ENCODE data around the gene ADAM19.

GRCh38 chr5:157505496-157505895 lies 70.1 kb downstream of the ADAM19 start:
- no peak for TF ChIP-seq CTCF (conservative IDR thresholded peaks at IDR 0.05; ENCODE audit: low read depth in 2 of 2)
- TF ChIP-seq EZH2phosphoT487 (IDR thresholded peaks at IDR 0.05; ENCODE audit: unreplicated experiment) = no peak
- TF ChIP-seq POLR2AphosphoS5 (IDR thresholded peaks at IDR 0.05; ENCODE audit: low read depth) = no peak

All from GM23338 (cell line).